WTC11 (cell line): ENCODE data around the gene ATF1. TPM values are rescaled to one million over a fixed set of nuclear protein-coding genes. Genes with fewer than 3 reads are reported as not detected.

Source experiments
- ATAC-seq: fragments of 200-7000 bp; cut with Tn5 transposase; 2 replicates; pipeline ENCODE4 v1.10.0; 2021; ENCODE audit warnings: mild to moderate bottlenecking, moderate library complexity
- CTCF ChIA-PET: fragments of 300-600 bp; sonication (Branson Sonifier 250); formaldehyde crosslinking; loops from one replicate; lab custom pipeline; 2021; ENCODE audit warnings: antibody characterized with exemption; lab: Charles Lee
- POLR2A ChIA-PET: fragments of 350-600 bp; sonication (Branson Sonifier 250); formaldehyde crosslinking; loops from one replicate; lab custom pipeline; 2021; ENCODE audit warnings: antibody characterized with exemption; lab: Charles Lee
- DNase-seq: peaks from one replicate; pipeline ENCODE4 v3.0.0; 2021; ENCODE audit warnings: low spot score
- H3K27ac Mint-ChIP-seq: 2 replicates; pipeline ENCODE4 v1.8.0; 2021; ENCODE audit warnings: mixed read lengths
- H3K27me3 Mint-ChIP-seq: 2 replicates; pipeline ENCODE4 v1.8.0; 2021; ENCODE audit warnings: low read depth, mild to moderate bottlenecking, moderate library complexity, mixed read lengths
- H3K36me3 Mint-ChIP-seq: 2 replicates; pipeline ENCODE4 v1.8.0; 2021; ENCODE audit warnings: mixed read lengths
- H3K4me1 Mint-ChIP-seq: 2 replicates; pipeline ENCODE4 v1.8.0; 2022; ENCODE audit warnings: mixed read lengths
- H3K4me3 Mint-ChIP-seq: 2 replicates; pipeline ENCODE4 v1.8.0; 2021; ENCODE audit warnings: mild to moderate bottlenecking, moderate library complexity, mixed read lengths
- H3K9me3 Mint-ChIP-seq: 2 replicates; pipeline ENCODE4 v1.8.0; 2021; ENCODE audit warnings: mixed read lengths
- CTCF ChIP-seq: fragments of 200-600 bp; IDR thresholded peaks from 2 replicates; pipeline ENCODE4 v1.8.0; 2022; ENCODE audit warnings: antibody characterized with exemption
- E2F5 ChIP-seq: sonication (generic); formaldehyde crosslinking; IDR thresholded peaks from 2 replicates; pipeline ENCODE4 v1.8.1; 2022; ENCODE audit warnings: mild to moderate bottlenecking, moderate library complexity, missing genetic modification reagents
- ELF4 ChIP-seq: sonication (generic); formaldehyde crosslinking; IDR thresholded peaks from 2 replicates; pipeline ENCODE4 v1.8.1; 2022; ENCODE audit warnings: low read depth, mild to moderate bottlenecking, moderate library complexity, missing genetic modification reagents
- GABPB1 ChIP-seq: sonication (generic); formaldehyde crosslinking; IDR thresholded peaks from 2 replicates; pipeline ENCODE4 v1.8.1; 2023; ENCODE audit warnings: mild to moderate bottlenecking, missing genetic modification reagents
- NFATC4 ChIP-seq: fragments of 250-450 bp; sonication (Bioruptor Pico); IDR thresholded peaks from 2 replicates; pipeline ENCODE4 v1.9.0; 2021; ENCODE audit warnings: mild to moderate bottlenecking
- NFE2L1 ChIP-seq: sonication (generic); formaldehyde crosslinking; IDR thresholded peaks from 2 replicates; pipeline ENCODE4 v1.8.1; 2023; ENCODE audit warnings: missing genetic modification reagents
- NFYB ChIP-seq: sonication (generic); formaldehyde crosslinking; conservative IDR thresholded peaks from 2 replicates; pipeline ENCODE4 v1.8.0; 2022; ENCODE audit warnings: low read depth, missing genetic modification reagents
- SMAD4 ChIP-seq: sonication (generic); formaldehyde crosslinking; IDR thresholded peaks from 2 replicates; pipeline ENCODE4 v1.8.0; 2022; ENCODE audit warnings: mild to moderate bottlenecking, missing genetic modification reagents
- SOX15 ChIP-seq: fragments of 250-450 bp; sonication (Bioruptor Pico); IDR thresholded peaks from 2 replicates; pipeline ENCODE4 v1.9.0; 2021; ENCODE audit warnings: mild to moderate bottlenecking
- TP53 ChIP-seq: sonication (generic); formaldehyde crosslinking; IDR thresholded peaks from 2 replicates; pipeline ENCODE4 v1.8.1; 2023; ENCODE audit warnings: mild to moderate bottlenecking, missing genetic modification reagents
- ZNF281 ChIP-seq: sonication (generic); formaldehyde crosslinking; IDR thresholded peaks from 2 replicates; pipeline ENCODE4 v1.8.0; 2023; ENCODE audit warnings: mild to moderate bottlenecking, missing genetic modification reagents
- ZNF396 ChIP-seq: fragments of 250-450 bp; sonication (Bioruptor Pico); IDR thresholded peaks from 2 replicates; pipeline ENCODE4 v1.8.0; 2021; ENCODE audit warnings: mild to moderate bottlenecking, moderate library complexity, borderline replicate concordance
- ZNF532 ChIP-seq: fragments of 250-450 bp; sonication (Bioruptor Pico); IDR thresholded peaks from 2 replicates; pipeline ENCODE4 v1.9.0; 2021; ENCODE audit warnings: mild to moderate bottlenecking, borderline replicate concordance
- total RNA-seq: library from RNA; stranded (reverse); gene quantifications from 3 replicates; pipeline ENCODE4 v1.2.3, GENCODE V29; 2021

The ATF1 gene
- total RNA-seq, 1 experiment from 2014 or later: 34.8 TPM

GRCh38 chr12:50787618-50788017 lies 23.7 kb downstream of the ATF1 start:
- Mint-ChIP-seq H3K36me3 (peaks cover 25% of the 10 kb centered on the region), H3K9me3 (peaks cover 13% of the 10 kb centered on the region), H3K27me3 (no peaks in the 10 kb centered on the region), H3K27ac (no peak overlapping the region), H3K4me3 (no peak overlapping the region), H3K4me1 (0 out of 2 replicates have a peak, but pooled peaks cover 4% of the 10 kb centered on the region)
- POLR2A ChIA-PET: interaction anchor here (0.6 kb wide), 1 partner anchor 24 kb away, joined by 5 read pairs; the partner anchor contains the start of gene ATF1
- CTCF ChIA-PET: no interaction called here
- TF ChIP-seq ZNF532 (CRISPR knock-in tag): no peak
- no peak for TF ChIP-seq NFYB (CRISPR knock-in tag)
- TF ChIP-seq NFATC4 (CRISPR knock-in tag): no peak
- TF ChIP-seq ZNF281 (CRISPR knock-in tag): no peak
- TF ChIP-seq SMAD4 (CRISPR knock-in tag): no peak
- TF ChIP-seq SOX15 (CRISPR knock-in tag): no peak
- no peak for TF ChIP-seq E2F5 (CRISPR knock-in tag)
- no peak for TF ChIP-seq ELF4 (CRISPR knock-in tag)
- TF ChIP-seq NFE2L1: no peak
- TF ChIP-seq TP53 (CRISPR knock-in tag): no peak
- TF ChIP-seq ZNF396 (CRISPR knock-in tag): no peak
- ATAC-seq: no peak
- no peak for DNase-seq

- no peak for ATAC-seq
- H3K27me3 Mint-ChIP-seq: no peaks in the 10 kb centered on the region
- H3K36me3 Mint-ChIP-seq: peaks cover 25% of the 10 kb centered on the region
- ChIA-PET CTCF (interaction anchor here (1.0 kb wide), 1 partner anchor 23 kb away, joined by 4 read pairs; no protein-coding TSS in a partner anchor), POLR2A (no interaction called here)
- 0 out of 2 replicates have a peak, but pooled peaks cover 4% of the 10 kb centered on the region for H3K4me1 Mint-ChIP-seq
- no peak overlapping the region for H3K4me3 Mint-ChIP-seq
- peaks cover 13% of the 10 kb centered on the region for H3K9me3 Mint-ChIP-seq
- H3K27ac Mint-ChIP-seq: 0 out of 2 replicates have a peak overlapping the region, but pooled peaks have one; percentile 47
- TF ChIP-seq CTCF (no peak), GABPB1 (CRISPR knock-in tag) (peak; percentile 66; the same call in 1 of the 2 replicates)
- no peak for DNase-seq
Observed at GRCh38 chr12:50788561-50788960, 24.7 kb downstream of the ATF1 start.
